Cardiac fibroblast (primary cell): ENCODE results near the gene PIGC.

Source experiments
- DNase-seq, 2 donors: peaks; one replicate each; pipeline versions ENCODE4 v3.0.0 to v3.0.0-alpha.2; 2010; ENCODE audit warnings: low read depth in 2 of 2
- H3K4me3 ChIP-seq, 2 donors: replicated peaks in 1 of 2; 1 replicate in 1 of 2; 2 replicates in 1 of 2; pipeline ENCODE4 v1.5.1; 2011; ENCODE audit warnings: low read depth in 2 of 2, low read length in 2 of 2, mild to moderate bottlenecking in 2 of 2, moderate library complexity in 1 of 2
- CTCF ChIP-seq: IDR thresholded peaks from one replicate; pipeline ENCODE4 v1.5.1; 2011; ENCODE audit warnings: low read depth, mild to moderate bottlenecking, low read length, inconsistent platforms

PIGC gene

GRCh38 chr1:172457479-172458130, 13.7 kb upstream of the PIGC start:
- no peak for DNase-seq
- TF ChIP-seq CTCF, result no peak
- no peak overlapping the region for H3K4me3 ChIP-seq

GRCh38 chr1:172456344-172456769, 12.5 kb upstream of the PIGC start:
- H3K4me3 ChIP-seq, result no peak overlapping the region
- no peak for TF ChIP-seq CTCF
- no peak for DNase-seq

GRCh38 chr1:172455451-172455850, 11.6 kb upstream of the PIGC start:
- no peak for TF ChIP-seq CTCF
- DNase-seq, result no peak
- no peak overlapping the region for H3K4me3 ChIP-seq

GRCh38 chr1:172453607-172454006, 9.7 kb upstream of the PIGC start:
- TF ChIP-seq CTCF, result no peak
- H3K4me3 ChIP-seq, result no peak overlapping the region
- no peak for DNase-seq

GRCh38 chr1:172453153-172453545, 9.3 kb upstream of the PIGC start:
- no peak overlapping the region for H3K4me3 ChIP-seq
- no peak for DNase-seq
- TF ChIP-seq CTCF, result no peak

- no peak overlapping the region for H3K4me3 ChIP-seq
- no peak for DNase-seq
- no peak for TF ChIP-seq CTCF
These were observed 8.8 kb upstream of the PIGC start for GRCh38 chr1:172452536-172453152.
